ENCODE measurements around the gene FABP3. TPM values are rescaled to one million over a fixed set of nuclear protein-coding genes. Genes with fewer than 3 reads are reported as not detected.

FABP3 gene
- total RNA-seq, 2 experiments from 2014 or later = 0.65 TPM; not detected in 1

DNA sequence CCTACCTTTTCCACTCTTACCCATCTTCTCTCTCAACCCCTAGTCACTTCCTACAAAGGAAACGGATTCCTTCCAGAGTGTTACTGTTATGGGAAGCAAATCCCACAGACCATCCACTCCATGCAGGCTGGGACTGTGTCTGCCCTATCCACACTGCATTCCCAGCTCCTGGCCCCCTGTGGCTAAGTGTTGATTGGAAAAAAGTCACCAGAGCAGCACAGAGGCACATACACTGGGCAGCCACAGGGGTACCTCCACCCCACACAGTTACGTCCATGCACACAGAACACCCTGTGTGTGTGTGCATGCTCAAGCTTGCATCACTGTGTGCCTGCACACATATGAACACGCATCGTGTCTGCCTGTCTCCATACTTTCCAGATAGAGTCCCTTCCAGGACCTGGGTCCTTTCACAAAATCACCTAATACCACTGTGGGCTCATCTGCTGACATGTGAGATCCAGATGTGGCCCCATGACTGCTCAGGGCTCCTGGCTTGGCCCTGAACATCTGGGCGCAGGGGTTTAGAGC is 36.0 kb upstream of the FABP3 start:
- H3K27me3 Mint-ChIP-seq = peaks cover 35% of the 10 kb centered on the region
- CTCF ChIA-PET = interaction anchor here (0.8 to 1.3 kb wide), 2 partner anchors 14 kb away, joined by 3 to 4 read pairs; no protein-coding TSS in a partner anchor
- H3K36me3 Mint-ChIP-seq (ENCODE audit: low read depth) = no peaks in the 10 kb centered on the region
- POLR2A ChIA-PET = no interaction called here
- H3K4me3 Mint-ChIP-seq = no peak overlapping the region
- intact Hi-C loops (cut with micrococcal nuclease) = no loop called here
- peaks cover 3% of the 10 kb centered on the region for H3K4me1 Mint-ChIP-seq (ENCODE audit: low read depth)
- no peaks in the 10 kb centered on the region for H3K9me3 Mint-ChIP-seq
- TF ChIP-seq, protein P1, sequence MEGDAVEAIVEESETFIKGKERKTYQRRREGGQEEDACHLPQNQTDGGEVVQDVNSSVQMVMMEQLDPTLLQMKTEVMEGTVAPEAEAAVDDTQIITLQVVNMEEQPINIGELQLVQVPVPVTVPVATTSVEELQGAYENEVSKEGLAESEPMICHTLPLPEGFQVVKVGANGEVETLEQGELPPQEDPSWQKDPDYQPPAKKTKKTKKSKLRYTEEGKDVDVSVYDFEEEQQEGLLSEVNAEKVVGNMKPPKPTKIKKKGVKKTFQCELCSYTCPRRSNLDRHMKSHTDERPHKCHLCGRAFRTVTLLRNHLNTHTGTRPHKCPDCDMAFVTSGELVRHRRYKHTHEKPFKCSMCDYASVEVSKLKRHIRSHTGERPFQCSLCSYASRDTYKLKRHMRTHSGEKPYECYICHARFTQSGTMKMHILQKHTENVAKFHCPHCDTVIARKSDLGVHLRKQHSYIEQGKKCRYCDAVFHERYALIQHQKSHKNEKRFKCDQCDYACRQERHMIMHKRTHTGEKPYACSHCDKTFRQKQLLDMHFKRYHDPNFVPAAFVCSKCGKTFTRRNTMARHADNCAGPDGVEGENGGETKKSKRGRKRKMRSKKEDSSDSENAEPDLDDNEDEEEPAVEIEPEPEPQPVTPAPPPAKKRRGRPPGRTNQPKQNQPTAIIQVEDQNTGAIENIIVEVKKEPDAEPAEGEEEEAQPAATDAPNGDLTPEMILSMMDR (IDR thresholded peaks at IDR 0.05) = no peak
- DNase-seq = no peak
- no peak for ATAC-seq
- H3K27ac Mint-ChIP-seq = no peak overlapping the region

DNA sequence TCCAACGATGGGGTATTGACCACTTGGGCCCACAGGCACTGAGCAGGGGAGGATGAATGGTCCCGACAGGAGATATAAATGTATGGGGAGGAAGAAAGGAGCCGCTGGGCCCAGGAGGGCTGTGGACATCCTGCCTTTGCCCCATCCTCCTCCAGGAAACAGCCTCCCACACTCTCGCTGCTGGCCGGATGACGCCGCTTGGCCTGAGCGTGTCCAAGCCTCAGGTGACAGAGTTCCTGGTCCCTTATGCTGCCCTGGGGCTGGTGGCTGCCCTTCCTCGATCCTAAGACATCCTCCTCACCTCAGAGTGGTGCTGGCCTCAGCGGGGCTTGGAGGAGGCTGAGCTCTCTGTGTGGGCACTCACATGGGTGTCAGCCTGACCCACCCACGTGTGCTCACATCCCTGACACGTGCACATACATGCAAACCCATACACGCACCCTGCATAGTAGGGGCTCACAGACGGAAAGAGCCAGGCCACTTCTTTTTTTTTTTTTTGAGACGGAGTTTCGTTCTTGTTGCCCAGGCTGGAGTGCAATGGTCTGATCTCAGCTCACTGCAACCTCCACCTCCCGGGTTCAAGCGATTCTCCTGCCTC is 34.3 kb upstream of the FABP3 start:
- DNase-seq (no peak), ATAC-seq (no peak)
- CTCF ChIA-PET = no interaction called here
- POLR2A ChIA-PET = no interaction called here
- H3K4me3 Mint-ChIP-seq = no peak overlapping the region
- no peaks in the 10 kb centered on the region for H3K4me1 Mint-ChIP-seq (ENCODE audit: low read depth)
- peaks cover 28% of the 10 kb centered on the region for H3K27me3 Mint-ChIP-seq
- no peaks in the 10 kb centered on the region for H3K36me3 Mint-ChIP-seq (ENCODE audit: low read depth)
- no peaks in the 10 kb centered on the region for H3K9me3 Mint-ChIP-seq
- no peak overlapping the region for H3K27ac Mint-ChIP-seq
- intact Hi-C loops (cut with micrococcal nuclease) = no loop called here
- TF ChIP-seq, protein P1 (IDR thresholded peaks at IDR 0.05) = no peak

DNA sequence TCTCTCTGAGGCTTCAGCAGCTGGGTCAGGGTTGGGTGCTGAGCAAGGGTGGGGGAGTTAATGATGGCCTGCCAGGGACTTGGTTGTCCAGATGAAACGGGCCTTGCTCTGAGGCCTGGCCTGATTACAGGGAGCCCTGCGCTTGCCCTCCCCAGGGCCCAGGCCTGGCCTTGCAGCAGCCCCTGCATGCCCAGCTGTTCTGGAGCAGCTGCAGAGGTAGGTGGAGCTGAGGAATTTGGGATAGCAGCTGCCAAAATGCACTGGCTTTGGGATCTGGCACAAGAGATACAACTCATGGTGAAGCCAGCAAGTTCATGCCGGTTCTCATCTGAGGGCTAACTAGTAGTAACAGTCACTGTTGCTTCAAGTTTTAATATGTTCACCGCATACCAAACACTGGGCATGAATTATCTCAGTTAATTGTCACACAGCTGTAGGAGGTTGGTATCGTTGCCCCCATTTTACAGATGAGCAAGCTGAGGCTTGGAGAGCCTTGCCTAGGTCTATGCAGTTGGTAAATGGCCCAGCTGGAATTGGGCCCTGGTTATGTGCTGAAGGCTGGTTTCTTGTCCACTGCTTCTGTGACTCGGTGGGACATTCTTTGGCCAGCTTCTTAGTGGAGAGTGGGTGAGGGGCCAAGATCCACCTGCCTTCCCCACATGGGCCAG is 32.8 kb upstream of the FABP3 start:
- intact Hi-C loops (cut with micrococcal nuclease) = no loop called here
- ChIA-PET CTCF (interaction anchor here (0.6 to 1.0 kb wide), 2 partner anchors 9 to 17 kb away, joined by 3 read pairs; no protein-coding TSS in a partner anchor), POLR2A (no interaction called here)
- no peaks in the 10 kb centered on the region for H3K4me1 Mint-ChIP-seq (ENCODE audit: low read depth)
- H3K4me3 Mint-ChIP-seq = no peak overlapping the region
- no peaks in the 10 kb centered on the region for H3K36me3 Mint-ChIP-seq (ENCODE audit: low read depth)
- DNase-seq (no peak), ATAC-seq (no peak)
- H3K27ac Mint-ChIP-seq = no peak overlapping the region
- H3K9me3 Mint-ChIP-seq = no peaks in the 10 kb centered on the region
- TF ChIP-seq, protein P1 (IDR thresholded peaks at IDR 0.05) = no peak
- H3K27me3 Mint-ChIP-seq = peaks cover 16% of the 10 kb centered on the region

DNA sequence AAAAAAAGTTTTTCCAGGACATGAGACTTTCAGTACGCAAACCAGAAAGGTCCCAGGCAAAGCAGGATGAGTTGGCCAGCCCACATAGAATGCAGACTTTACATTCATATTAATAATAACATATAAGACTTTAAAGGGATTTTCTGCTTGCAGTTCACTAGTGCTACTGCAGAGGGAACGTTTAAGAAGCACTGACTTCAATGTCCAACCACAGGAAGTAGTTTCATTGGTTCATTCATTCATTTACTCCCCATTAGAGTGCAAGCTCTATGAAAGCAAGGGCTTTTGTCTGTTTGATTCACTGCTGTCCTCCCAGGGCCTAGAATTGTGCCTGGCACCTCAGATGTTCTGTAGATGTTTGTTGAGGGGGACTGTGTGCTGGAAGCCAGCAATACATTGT is 28.4 kb upstream of the FABP3 start:
- DNase-seq = no peak
- intact Hi-C loops (cut with micrococcal nuclease) = no loop called here
- CTCF ChIA-PET = no interaction called here
- peaks cover 4% of the 10 kb centered on the region for H3K27me3 Mint-ChIP-seq
- no peaks in the 10 kb centered on the region for H3K4me1 Mint-ChIP-seq (ENCODE audit: low read depth)
- H3K4me3 Mint-ChIP-seq = no peak overlapping the region
- TF ChIP-seq, protein P1 (IDR thresholded peaks at IDR 0.05) = no peak
- H3K36me3 Mint-ChIP-seq (ENCODE audit: low read depth) = no peaks in the 10 kb centered on the region
- POLR2A ChIA-PET = no interaction called here
- no peak for ATAC-seq
- no peaks in the 10 kb centered on the region for H3K9me3 Mint-ChIP-seq
- no peak overlapping the region for H3K27ac Mint-ChIP-seq

DNA sequence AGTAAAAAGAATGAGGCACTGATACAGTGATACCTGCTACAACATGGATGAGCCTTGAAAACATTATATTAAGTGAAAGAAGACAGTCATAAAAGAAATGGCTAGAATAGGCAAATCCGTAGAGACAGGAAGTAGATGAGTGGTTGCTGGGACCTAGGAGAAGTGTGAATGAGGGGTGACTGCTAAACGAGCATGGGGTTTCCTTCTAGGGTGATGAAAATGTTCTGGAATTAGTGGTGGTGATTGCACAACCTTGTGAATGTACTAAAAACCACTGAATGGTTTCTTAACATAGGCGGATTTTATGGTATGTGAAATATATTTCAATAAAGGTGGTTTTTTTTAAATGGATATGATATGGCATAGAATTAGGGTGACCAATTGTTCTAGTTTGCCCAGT is 27.5 kb upstream of the FABP3 start:
- TF ChIP-seq, protein P1 (IDR thresholded peaks at IDR 0.05) = no peak
- H3K36me3 Mint-ChIP-seq (ENCODE audit: low read depth) = no peaks in the 10 kb centered on the region
- intact Hi-C loops (cut with micrococcal nuclease) = no loop called here
- no peak for ATAC-seq
- ChIA-PET CTCF (interaction anchor here (1.1 kb wide), 1 partner anchor 22 kb away, joined by 4 read pairs; no protein-coding TSS in a partner anchor), POLR2A (no interaction called here)
- DNase-seq = no peak
- H3K4me1 Mint-ChIP-seq (ENCODE audit: low read depth) = no peaks in the 10 kb centered on the region
- H3K27me3 Mint-ChIP-seq = peaks cover 4% of the 10 kb centered on the region
- no peaks in the 10 kb centered on the region for H3K9me3 Mint-ChIP-seq
- H3K4me3 Mint-ChIP-seq = no peak overlapping the region
- no peak overlapping the region for H3K27ac Mint-ChIP-seq
